ENCODE measurements around the gene POU6F2. TPM values are rescaled to one million over a fixed set of nuclear protein-coding genes. Genes with fewer than 3 reads are reported as not detected.

The POU6F2 gene
- total RNA-seq, 1 experiment from 2014 or later: 0.27 TPM

DNA sequence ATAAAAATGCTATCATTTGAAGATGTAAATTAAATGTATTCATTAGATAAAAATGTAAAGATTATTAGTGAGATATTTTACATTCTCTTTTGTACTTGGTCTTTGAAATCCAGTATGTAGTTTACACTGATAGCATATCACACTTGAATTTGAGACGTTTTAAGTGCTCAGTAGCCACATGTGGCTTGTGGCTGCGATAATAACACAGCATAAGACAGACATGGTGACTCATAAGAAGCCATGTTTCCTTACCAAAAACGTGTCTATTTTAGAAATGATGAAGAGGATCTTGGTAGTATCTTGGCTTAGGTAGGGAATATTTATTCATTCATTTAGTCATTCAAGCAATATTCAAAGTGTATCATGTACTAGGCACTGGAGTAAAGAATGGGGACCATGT, 149.3 kb downstream of the POU6F2 start:
- Histone ChIP-seq H3K4me2 (ENCODE audit: low read length) (no peak overlapping the region), H3K4me3 (replicated peaks in 1 of 2; ENCODE audit: low read depth in 1 of 2, low read length in 2 of 2) (no peak overlapping the region), H3K79me2 (ENCODE audit: insufficient read depth, low read length) (no peaks in the 10 kb centered on the region), H3K36me3 (ENCODE audit: control insufficient read depth in 1 of 2, insufficient read depth in 2 of 2, low read length in 2 of 2) (no peaks in the 10 kb centered on the region), H3K9me2 (ENCODE audit: insufficient read depth) (no peaks in the 10 kb centered on the region), H4K20me1 (ENCODE audit: insufficient read depth) (no peaks in the 10 kb centered on the region), H3K4me1 (ENCODE audit: control insufficient read depth in 1 of 2, insufficient read depth in 2 of 2, low read length in 2 of 2) (no peaks in the 10 kb centered on the region), H3K9me3 (ENCODE audit: control insufficient read depth in 1 of 2, insufficient read depth in 1 of 2, low read depth in 1 of 2, low read length in 2 of 2) (no peaks in the 10 kb centered on the region; a peak in 1 of 4 replicates), H3K27ac (ENCODE audit: low read depth, low read length) (no peak overlapping the region), H3K9ac (ENCODE audit: low read length) (no peak overlapping the region), H3K27me3 (ENCODE audit: insufficient read depth, low read length) (peaks cover 19% of the 10 kb centered on the region; the same call in 1 of the 2 replicates), H2AFZ (ENCODE audit: low read depth, low read length, poor library complexity, severe bottlenecking) (no peak overlapping the region)
- ChIA-PET POLR2A (no interaction called here), RAD21 (ENCODE audit: low non-redundant PET in 1 of 2, low total read pairs in 2 of 2, uncharacterized antibody in 2 of 2, unreplicated experiment in 2 of 2) (no interaction called here), CTCF (no interaction called here)
- ATAC-seq: no peak
- no peak for DNase-seq (ENCODE audit: low read depth, low spot score)
- TF ChIP-seq TCF7L2 (IDR thresholded peaks at IDR 0.05; ENCODE audit: borderline replicate concordance, extremely low read depth, insufficient read depth, insufficient read length): no peak
- no peak for TF ChIP-seq YY1 (IDR thresholded peaks at IDR 0.05; ENCODE audit: extremely low read depth, insufficient replicate concordance, low read depth, low read length)
- TF ChIP-seq, protein P1, sequence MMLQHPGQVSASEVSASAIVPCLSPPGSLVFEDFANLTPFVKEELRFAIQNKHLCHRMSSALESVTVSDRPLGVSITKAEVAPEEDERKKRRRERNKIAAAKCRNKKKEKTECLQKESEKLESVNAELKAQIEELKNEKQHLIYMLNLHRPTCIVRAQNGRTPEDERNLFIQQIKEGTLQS (IDR thresholded peaks at IDR 0.05): no peak
- TF ChIP-seq EZH2phosphoT487 (IDR thresholded peaks at IDR 0.05; ENCODE audit: borderline replicate concordance): no peak
- no peak for TF ChIP-seq ELF1 (IDR thresholded peaks at IDR 0.05; ENCODE audit: borderline replicate concordance, low read depth)
- TF ChIP-seq, protein P2, sequence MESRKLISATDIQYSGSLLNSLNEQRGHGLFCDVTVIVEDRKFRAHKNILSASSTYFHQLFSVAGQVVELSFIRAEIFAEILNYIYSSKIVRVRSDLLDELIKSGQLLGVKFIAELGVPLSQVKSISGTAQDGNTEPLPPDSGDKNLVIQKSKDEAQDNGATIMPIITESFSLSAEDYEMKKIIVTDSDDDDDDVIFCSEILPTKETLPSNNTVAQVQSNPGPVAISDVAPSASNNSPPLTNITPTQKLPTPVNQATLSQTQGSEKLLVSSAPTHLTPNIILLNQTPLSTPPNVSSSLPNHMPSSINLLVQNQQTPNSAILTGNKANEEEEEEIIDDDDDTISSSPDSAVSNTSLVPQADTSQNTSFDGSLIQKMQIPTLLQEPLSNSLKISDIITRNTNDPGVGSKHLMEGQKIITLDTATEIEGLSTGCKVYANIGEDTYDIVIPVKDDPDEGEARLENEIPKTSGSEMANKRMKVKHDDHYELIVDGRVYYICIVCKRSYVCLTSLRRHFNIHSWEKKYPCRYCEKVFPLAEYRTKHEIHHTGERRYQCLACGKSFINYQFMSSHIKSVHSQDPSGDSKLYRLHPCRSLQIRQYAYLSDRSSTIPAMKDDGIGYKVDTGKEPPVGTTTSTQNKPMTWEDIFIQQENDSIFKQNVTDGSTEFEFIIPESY (IDR thresholded peaks at IDR 0.05; ENCODE audit: extremely low read depth, insufficient replicate concordance, low read length): no peak
- no TSS peak for BruUV-seq (replicated peaks)
- intact Hi-C loops (cut with micrococcal nuclease): no loop called here
